ENCODE data around the gene PTPRG.
"Not testable (repeated sequence)": the region's sequence is repeated elsewhere in the genome, so short reads cannot be mapped to it uniquely, and the experiment has no call there.

Gene PTPRG

GRCh38 chr3:61812085-61812484, 250.7 kb downstream of the PTPRG start:
- no peak overlapping the region for H3K27ac ChIP-seq (ENCODE audit: poor library complexity, severe bottlenecking)
- H3K36me3 ChIP-seq (ENCODE audit: low read depth): no peaks in the 10 kb centered on the region
- H3K27me3 ChIP-seq (ENCODE audit: insufficient read depth, poor library complexity, severe bottlenecking): no peaks in the 10 kb centered on the region
- no peak for DNase-seq (ENCODE audit: low spot score)
- H3K4me3 ChIP-seq (ENCODE audit: severe bottlenecking): no peak overlapping the region
- TF ChIP-seq, protein P1, sequence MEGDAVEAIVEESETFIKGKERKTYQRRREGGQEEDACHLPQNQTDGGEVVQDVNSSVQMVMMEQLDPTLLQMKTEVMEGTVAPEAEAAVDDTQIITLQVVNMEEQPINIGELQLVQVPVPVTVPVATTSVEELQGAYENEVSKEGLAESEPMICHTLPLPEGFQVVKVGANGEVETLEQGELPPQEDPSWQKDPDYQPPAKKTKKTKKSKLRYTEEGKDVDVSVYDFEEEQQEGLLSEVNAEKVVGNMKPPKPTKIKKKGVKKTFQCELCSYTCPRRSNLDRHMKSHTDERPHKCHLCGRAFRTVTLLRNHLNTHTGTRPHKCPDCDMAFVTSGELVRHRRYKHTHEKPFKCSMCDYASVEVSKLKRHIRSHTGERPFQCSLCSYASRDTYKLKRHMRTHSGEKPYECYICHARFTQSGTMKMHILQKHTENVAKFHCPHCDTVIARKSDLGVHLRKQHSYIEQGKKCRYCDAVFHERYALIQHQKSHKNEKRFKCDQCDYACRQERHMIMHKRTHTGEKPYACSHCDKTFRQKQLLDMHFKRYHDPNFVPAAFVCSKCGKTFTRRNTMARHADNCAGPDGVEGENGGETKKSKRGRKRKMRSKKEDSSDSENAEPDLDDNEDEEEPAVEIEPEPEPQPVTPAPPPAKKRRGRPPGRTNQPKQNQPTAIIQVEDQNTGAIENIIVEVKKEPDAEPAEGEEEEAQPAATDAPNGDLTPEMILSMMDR (IDR thresholded peaks at IDR 0.05; ENCODE audit: poor library complexity, severe bottlenecking): no peak
- ATAC-seq (ENCODE audit: low read depth): no peak
- no peaks in the 10 kb centered on the region for H3K9me3 ChIP-seq (ENCODE audit: severe bottlenecking)
- H3K4me1 ChIP-seq (ENCODE audit: insufficient read depth, poor library complexity, severe bottlenecking): no peaks in the 10 kb centered on the region

- Histone ChIP-seq H3K4me3 (ENCODE audit: severe bottlenecking) (no peak overlapping the region), H3K9me3 (ENCODE audit: severe bottlenecking) (no peaks in the 10 kb centered on the region), H3K27ac (ENCODE audit: poor library complexity, severe bottlenecking) (no peak overlapping the region), H3K4me1 (ENCODE audit: insufficient read depth, poor library complexity, severe bottlenecking) (no peaks in the 10 kb centered on the region), H3K36me3 (ENCODE audit: low read depth) (no peaks in the 10 kb centered on the region), H3K27me3 (ENCODE audit: insufficient read depth, poor library complexity, severe bottlenecking) (no peaks in the 10 kb centered on the region)
- TF ChIP-seq, protein P1 (IDR thresholded peaks at IDR 0.05; ENCODE audit: poor library complexity, severe bottlenecking): no peak
- DNase-seq (ENCODE audit: low spot score) (no peak), ATAC-seq (ENCODE audit: low read depth) (no peak)
Measured at GRCh38 chr3:61812517-61812916, 251.1 kb downstream of the PTPRG start.

DNA sequence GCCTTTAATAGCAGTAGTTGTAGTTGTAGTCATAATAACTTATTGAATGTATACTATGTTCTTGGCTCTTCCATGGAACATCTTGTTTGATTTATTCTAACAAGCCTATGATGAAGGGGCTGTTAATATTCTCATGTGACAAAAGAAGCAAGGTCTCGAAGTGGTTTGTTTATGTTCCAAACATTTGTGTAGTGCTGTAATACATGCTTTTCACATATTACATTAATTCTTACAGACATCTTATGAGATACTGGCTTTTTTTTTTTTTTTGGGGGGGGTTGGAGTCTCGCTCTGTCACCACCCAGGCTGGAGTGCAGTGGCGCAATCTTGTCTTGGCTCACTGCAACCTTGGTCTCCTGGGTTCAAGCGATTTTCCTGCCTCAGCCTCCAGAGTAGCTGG, 252.3 kb downstream of the PTPRG start:
- ATAC-seq (ENCODE audit: low read depth) (no peak), DNase-seq (ENCODE audit: low spot score) (no peak)
- Histone ChIP-seq H3K4me3 (ENCODE audit: severe bottlenecking) (no peak overlapping the region), H3K36me3 (ENCODE audit: low read depth) (no peaks in the 10 kb centered on the region), H3K27me3 (ENCODE audit: insufficient read depth, poor library complexity, severe bottlenecking) (no peaks in the 10 kb centered on the region), H3K27ac (ENCODE audit: poor library complexity, severe bottlenecking) (no peak overlapping the region), H3K4me1 (ENCODE audit: insufficient read depth, poor library complexity, severe bottlenecking) (no peaks in the 10 kb centered on the region), H3K9me3 (ENCODE audit: severe bottlenecking) (no peaks in the 10 kb centered on the region)
- TF ChIP-seq, protein P1 (IDR thresholded peaks at IDR 0.05; ENCODE audit: poor library complexity, severe bottlenecking): no peak

GRCh38 chr3:61814674-61815073, 253.3 kb downstream of the PTPRG start:
- Histone ChIP-seq H3K36me3 (ENCODE audit: low read depth) (no peaks in the 10 kb centered on the region), H3K4me3 (ENCODE audit: severe bottlenecking) (no peak overlapping the region), H3K9me3 (ENCODE audit: severe bottlenecking) (no peaks in the 10 kb centered on the region), H3K4me1 (ENCODE audit: insufficient read depth, poor library complexity, severe bottlenecking) (no peaks in the 10 kb centered on the region), H3K27me3 (ENCODE audit: insufficient read depth, poor library complexity, severe bottlenecking) (no peaks in the 10 kb centered on the region), H3K27ac (ENCODE audit: poor library complexity, severe bottlenecking) (no peak overlapping the region)
- ATAC-seq (ENCODE audit: low read depth) (no peak), DNase-seq (ENCODE audit: low spot score) (no peak)
- TF ChIP-seq, protein P1 (IDR thresholded peaks at IDR 0.05; ENCODE audit: poor library complexity, severe bottlenecking): no peak

GRCh38 chr3:61816304-61816703, 254.9 kb downstream of the PTPRG start:
- not testable (repeated sequence) for H3K4me1 ChIP-seq (ENCODE audit: insufficient read depth, poor library complexity, severe bottlenecking); H3K9me3 ChIP-seq (ENCODE audit: severe bottlenecking); H3K27me3 ChIP-seq (ENCODE audit: insufficient read depth, poor library complexity, severe bottlenecking)

More at GRCh38 chr3:61816304-61816703, 254.9 kb downstream of the PTPRG start:
- not testable (repeated sequence) for H3K4me3 ChIP-seq (ENCODE audit: severe bottlenecking); H3K27ac ChIP-seq (ENCODE audit: poor library complexity, severe bottlenecking); DNase-seq (ENCODE audit: low spot score); ATAC-seq (ENCODE audit: low read depth); H3K36me3 ChIP-seq (ENCODE audit: low read depth)

All from RWPE2 (cell line).